Activated effector memory CD4-positive, alpha-beta T cell treated with anti-CD3 and anti-CD28 coated beads, Interleukin-2, amount 50 U/mL, for 16 hours (primary cell): ENCODE measurements around the gene ZDHHC17.
"Not testable (repeated sequence)": the region's sequence is repeated elsewhere in the genome, so short reads cannot be mapped to it uniquely, and the experiment has no call there.

Experiments
- DNase-seq: peaks from one replicate; pipeline ENCODE4 v3.0.0-alpha.2; 2020

The ZDHHC17 gene

GRCh38 chr12:76766161-76766560 lies 2.2 kb downstream of the ZDHHC17 start:
- DNase-seq = no peak

DNA sequence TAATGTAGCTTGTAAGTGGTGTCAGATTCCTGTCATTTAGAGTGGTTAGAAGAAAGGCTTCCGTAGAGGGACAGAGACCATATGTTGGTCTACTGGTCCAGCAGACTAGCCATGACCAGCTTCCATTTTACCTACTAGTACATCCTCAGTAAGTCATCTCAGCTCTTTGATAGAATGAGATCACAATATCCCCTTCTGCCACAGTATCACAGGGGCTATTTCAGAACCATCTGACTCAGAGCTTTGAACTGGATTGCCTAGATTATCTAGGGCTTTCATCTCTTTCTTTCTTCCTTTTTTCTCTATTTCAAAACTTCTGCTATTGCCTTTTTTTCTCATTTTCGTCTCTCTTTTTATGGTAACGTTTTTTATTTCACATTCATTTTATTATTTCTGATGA lies 4.7 kb downstream of the ZDHHC17 start:
- no peak for DNase-seq

- DNase-seq = no peak
Observed at GRCh38 chr12:76777765-76778216, 13.9 kb downstream of the ZDHHC17 start.

- DNase-seq = no peak
Observed at GRCh38 chr12:76778364-76778763, 14.4 kb downstream of the ZDHHC17 start.

DNA sequence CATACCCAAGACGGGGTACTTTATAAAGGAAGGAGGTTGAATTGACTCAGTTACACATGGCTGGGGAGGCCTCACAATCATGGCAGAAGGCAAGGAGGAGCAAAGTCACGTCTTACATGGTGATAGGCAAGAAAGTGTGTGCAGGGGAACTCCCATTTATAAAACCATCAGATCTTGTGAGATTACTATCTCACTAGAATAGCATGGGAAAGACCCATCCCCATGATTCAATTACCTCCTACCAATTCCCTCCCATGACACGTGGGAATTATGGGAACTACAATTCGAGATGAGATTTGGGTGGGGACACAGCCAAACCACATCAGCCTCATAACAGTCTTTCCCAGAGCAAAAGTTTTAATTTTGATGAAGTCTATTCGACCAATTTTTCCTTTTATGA lies 15.4 kb downstream of the ZDHHC17 start:
- not testable (repeated sequence) for DNase-seq

DNA sequence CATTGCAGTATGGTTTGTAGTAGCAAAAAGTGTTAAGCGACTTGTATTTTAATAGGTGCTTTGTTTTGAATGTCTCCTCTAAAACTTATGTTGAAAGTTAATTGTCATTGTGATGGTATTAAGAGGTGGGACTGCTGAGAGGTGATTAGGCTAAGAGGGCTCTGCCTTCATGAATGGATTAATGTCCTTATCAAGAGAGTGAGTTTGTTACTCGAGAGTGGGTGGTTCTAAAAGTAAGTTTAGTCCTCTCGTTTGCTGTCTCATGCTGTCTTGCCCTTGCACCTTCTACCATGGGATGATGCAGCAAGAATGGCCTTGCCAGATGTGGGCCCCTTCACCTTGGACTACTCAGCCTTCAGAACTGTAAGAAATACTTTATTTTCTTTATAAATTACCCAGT lies 17.4 kb downstream of the ZDHHC17 start:
- no peak for DNase-seq

GRCh38 chr12:76782526-76782925 lies 18.6 kb downstream of the ZDHHC17 start:
- DNase-seq = no peak

- DNase-seq = no peak
Observed at GRCh38 chr12:76784600-76785051, 20.7 kb downstream of the ZDHHC17 start.

GRCh38 chr12:76785407-76785806 lies 21.5 kb downstream of the ZDHHC17 start:
- DNase-seq = no peak

DNA sequence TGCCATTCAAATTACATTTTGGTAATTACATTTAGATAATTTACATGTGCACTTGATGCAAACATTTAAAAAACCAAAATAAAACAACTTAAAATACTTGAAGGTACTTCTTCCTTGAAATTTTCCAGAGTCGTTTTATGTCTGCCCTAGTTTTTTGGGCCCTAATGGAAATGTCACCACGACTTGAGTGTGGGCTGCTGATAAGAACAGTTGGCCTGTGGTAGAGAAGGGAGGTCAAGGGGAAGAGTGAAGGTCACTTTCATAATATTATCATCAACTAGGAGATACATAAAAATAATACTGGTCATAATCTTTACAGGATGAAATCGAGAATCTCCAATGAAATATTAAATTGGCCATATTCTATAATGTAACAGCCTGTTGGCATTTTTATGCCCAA lies 23.1 kb downstream of the ZDHHC17 start:
- no peak for DNase-seq

- DNase-seq = no peak
Observed at GRCh38 chr12:76787689-76788088, 23.8 kb downstream of the ZDHHC17 start.

DNA sequence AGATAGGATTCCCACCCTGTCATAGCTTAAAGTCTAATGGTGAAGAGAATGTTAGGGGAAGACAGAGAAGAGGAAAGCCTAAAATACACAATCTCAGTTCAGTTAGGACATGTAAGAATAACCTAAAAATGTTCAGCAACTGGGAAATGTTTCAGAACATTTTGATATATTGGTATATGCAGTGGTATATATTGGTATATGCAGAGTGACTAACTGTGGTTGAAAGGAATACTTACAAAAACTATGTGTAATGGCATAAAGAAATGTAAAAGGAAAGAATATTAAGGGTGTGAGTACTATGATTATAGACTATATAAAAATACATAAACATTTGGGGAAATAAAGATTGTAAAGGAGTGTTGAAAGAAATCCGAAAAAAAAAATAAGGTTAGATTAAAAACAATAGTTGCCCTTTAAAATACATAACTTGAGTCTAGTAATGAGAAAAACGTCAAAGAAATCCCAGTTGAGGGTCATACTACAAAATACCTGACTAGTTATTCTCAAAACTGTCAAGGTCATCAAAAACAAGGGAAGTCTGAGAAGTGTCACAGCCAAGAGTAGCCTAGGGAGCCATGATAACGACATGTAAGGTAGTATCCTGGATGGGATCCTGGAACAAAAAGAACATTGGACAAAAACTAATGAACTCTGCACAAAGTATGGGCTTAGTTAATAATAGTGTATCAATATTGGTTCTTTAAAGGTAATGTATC lies 25.6 kb downstream of the ZDHHC17 start:
- DNase-seq = no peak

GRCh38 chr12:76790564-76791552 lies 26.9 kb downstream of the ZDHHC17 start:
- DNase-seq = no peak

DNA sequence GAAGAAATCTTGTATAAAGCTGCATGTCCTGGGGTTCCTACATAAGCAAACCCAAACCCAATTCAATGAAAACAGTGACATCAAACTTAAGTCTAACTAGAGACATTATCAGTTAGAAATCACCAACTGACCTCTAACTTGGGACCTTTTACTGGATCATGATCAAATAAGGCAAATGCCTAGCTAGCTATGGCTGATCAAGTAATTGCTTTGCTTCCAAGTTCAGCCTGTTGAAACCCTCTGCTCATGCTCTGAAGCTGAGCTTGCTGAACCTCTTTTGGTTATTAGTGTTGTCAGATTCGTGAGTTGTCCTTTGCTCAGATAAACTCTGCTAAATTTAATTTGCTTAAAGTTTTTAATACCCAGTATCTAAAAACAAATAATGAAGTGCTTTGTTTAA lies 28.9 kb downstream of the ZDHHC17 start:
- no peak for DNase-seq

DNA sequence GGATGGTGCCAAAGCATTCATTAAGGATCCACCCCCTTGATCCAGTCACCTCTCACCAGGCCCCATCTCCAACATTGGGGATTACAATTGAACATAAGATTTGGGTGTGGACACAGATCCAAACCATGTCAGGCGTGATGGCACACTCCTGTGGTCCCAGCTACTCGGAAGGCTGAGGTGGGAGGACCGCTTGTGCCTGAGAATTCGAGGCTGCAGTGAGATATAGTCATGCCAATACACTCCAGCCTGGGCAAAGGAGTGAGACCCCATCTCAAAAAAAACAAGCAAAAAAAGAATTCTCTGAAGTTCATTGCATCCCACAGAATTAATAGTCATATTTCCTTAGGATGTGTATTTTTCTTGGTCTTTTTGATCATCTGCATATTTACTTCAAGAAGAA lies 34.9 kb downstream of the ZDHHC17 start:
- DNase-seq = no peak

- no peak for DNase-seq
Observed at GRCh38 chr12:76799362-76799761, 35.4 kb downstream of the ZDHHC17 start.

GRCh38 chr12:76802060-76802459 lies 38.1 kb downstream of the ZDHHC17 start:
- DNase-seq = no peak

DNA sequence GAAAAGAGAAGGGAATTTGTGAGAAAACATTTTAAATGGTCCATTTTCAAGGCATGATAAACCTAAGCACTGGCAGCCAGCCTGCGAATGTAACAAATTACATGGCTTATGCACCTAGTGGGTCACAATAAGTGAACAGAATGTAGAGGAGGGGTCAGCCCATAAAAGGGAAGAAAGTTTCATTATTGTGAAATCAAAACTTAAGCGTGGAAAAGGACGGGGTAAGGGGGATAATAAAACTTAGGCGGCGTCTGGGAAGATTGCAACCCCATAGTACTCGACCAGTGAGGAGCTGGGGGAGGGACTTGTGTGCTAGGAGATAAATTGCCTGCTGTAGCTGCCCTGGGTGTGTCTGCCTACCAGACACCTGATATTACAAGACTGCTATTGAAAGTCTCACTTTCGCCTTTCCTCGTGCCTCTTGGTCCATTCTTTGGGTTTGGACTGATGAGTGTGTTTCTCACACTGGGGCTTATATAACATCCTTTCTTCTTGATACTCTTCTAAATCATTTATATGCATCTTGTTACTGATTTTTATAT lies 40.6 kb downstream of the ZDHHC17 start:
- no peak for DNase-seq

DNA sequence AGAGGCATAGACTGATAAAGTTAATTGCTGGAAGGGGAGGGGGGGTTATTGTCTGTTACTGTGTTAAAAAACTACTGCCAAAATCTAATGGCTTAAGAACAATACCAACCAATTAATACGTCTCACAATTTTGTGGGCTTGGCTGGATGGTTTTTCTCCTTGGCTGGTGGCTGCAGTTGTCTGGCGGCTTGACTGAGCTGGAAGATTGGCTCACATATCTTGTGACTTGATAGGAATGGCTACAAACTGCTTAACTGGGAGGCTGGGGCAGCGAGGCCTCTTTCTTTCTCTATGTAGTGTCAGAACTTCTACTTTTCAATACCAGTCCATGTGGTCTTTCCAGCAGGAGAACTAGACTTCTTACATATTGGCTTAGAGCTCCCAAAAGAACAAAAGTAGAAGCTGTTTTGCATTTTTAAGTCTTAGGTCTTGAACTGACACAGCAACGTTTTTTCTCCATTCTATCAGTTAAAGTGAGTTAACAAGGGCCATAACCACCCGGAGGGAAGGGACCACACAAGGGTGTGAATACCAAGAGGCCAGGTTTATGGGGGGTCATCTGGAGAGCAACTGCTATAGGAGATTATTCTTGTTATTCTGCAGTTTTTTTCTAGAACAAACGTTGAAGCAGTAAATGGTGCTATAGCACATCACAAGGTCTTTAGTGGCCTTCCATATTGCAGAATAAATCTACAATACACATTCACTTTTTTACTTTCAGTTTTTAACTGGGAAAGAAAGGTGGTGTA lies 46.9 kb downstream of the ZDHHC17 start:
- DNase-seq = no peak

DNA sequence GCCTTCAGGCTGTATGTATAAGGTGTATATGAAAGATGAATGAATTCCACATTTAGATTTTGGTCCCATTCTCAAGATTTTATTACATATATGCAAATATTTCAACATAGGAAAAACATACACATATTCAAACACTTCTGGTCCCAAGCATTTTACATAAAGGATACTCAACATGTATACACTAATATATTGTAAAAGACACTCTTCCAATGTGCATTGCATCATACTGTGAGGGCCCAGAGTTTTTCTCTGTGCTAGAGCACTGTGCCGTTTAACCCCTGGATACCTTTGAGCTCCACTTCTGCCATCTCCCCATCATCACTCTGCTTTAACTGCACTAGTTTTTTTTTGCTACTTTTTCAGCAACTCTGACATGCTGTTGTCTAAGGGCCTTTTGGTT lies 48.1 kb downstream of the ZDHHC17 start:
- no peak for DNase-seq

DNA sequence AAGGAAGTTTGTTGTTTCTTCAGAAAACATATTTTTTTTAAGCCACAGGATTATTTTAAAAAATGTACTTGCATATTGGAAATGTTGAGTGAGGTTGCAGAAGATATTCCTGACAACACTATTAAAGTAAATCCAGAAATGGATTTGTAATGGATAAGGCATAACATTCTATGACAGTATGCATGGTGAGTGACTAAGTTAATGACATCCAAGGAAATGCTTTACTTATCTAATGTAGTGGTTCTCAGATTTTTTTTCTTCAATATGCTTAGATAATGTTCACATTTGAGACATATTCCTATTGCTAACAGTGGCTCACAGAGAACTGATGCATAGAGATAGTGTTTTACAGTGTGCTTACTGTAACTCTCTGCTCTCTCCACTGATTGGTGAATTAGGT lies 49.4 kb downstream of the ZDHHC17 start:
- DNase-seq = no peak

- DNase-seq = no peak
Observed at GRCh38 chr12:76813972-76814371, 50.1 kb downstream of the ZDHHC17 start.
